H9 (cell line): ENCODE measurements around the gene RGSL1. TPM values are rescaled to one million over a fixed set of nuclear protein-coding genes. Genes with fewer than 3 reads are reported as not detected.

ENCODE experiments used
- DNase-seq: peaks from one replicate; pipeline ENCODE4 v3.0.0-alpha.2; 2017
- H2AFZ ChIP-seq: one replicate; pipeline ENCODE4 v1.6.1; 2013; ENCODE audit warnings: mild to moderate bottlenecking, low read length, control low read depth, moderate library complexity
- H2AK5ac ChIP-seq: 2 replicates; pipeline ENCODE4 v1.6.1; 2013; ENCODE audit warnings: low read length, control low read depth, mixed read lengths; ENCODE audit not compliant: insufficient read length
- H2BK120ac ChIP-seq: one replicate; pipeline ENCODE4 v1.6.1; 2013; ENCODE audit warnings: low read depth, mild to moderate bottlenecking, low read length, control low read depth, inconsistent platforms; ENCODE audit not compliant: poor library complexity, severe bottlenecking
- H2BK12ac ChIP-seq: 2 replicates; pipeline ENCODE4 v1.6.1; 2013; ENCODE audit warnings: low read length, control low read depth, mixed read lengths, low read depth; ENCODE audit not compliant: insufficient read length
- H2BK15ac ChIP-seq: 2 replicates; pipeline ENCODE4 v1.6.1; 2013; ENCODE audit warnings: low read depth, low read length, control low read depth
- H2BK20ac ChIP-seq: one replicate; pipeline ENCODE4 v1.6.1; 2013; ENCODE audit warnings: low read depth, mild to moderate bottlenecking, low read length, control low read depth, inconsistent platforms; ENCODE audit not compliant: poor library complexity, severe bottlenecking
- H2BK5ac ChIP-seq: 2 replicates; pipeline ENCODE4 v1.6.1; 2013; ENCODE audit warnings: low read length, control low read depth, mixed read lengths; ENCODE audit not compliant: insufficient read length
- H3K14ac ChIP-seq: 2 replicates; pipeline ENCODE4 v1.6.1; 2013; ENCODE audit warnings: low read length, control low read depth; ENCODE audit not compliant: insufficient read depth
- H3K18ac ChIP-seq: 2 replicates; pipeline ENCODE4 v1.6.1; 2013; ENCODE audit warnings: low read depth, mild to moderate bottlenecking, mixed read lengths, low read length, control low read depth; ENCODE audit not compliant: insufficient read length
- H3K23ac ChIP-seq: 2 replicates; pipeline ENCODE4 v1.6.1; 2013; ENCODE audit warnings: low read length, control low read depth, mixed read lengths, low read depth; ENCODE audit not compliant: insufficient read length
- H3K23me2 ChIP-seq: 2 replicates; pipeline ENCODE4 v1.6.1; 2013; ENCODE audit warnings: low read depth, mild to moderate bottlenecking, mixed read lengths, low read length, control low read depth; ENCODE audit not compliant: insufficient read length, poor library complexity, severe bottlenecking
- H3K27ac ChIP-seq: 2 replicates; pipeline ENCODE4 v1.5.1; 2013; ENCODE audit warnings: low read length, control low read depth, mixed read lengths, low read depth; ENCODE audit not compliant: insufficient read length
- H3K27me3 ChIP-seq: 2 replicates; pipeline ENCODE4 v1.6.1; 2013; ENCODE audit warnings: low read length, control low read depth, inconsistent platforms; ENCODE audit not compliant: insufficient read depth
- H3K4ac ChIP-seq: 2 replicates; pipeline ENCODE4 v1.6.1; 2013; ENCODE audit warnings: low read depth, mild to moderate bottlenecking, control low read depth, inconsistent platforms, low read length, moderate library complexity
- H3K4me1 ChIP-seq: 2 replicates; pipeline ENCODE4 v1.6.1; 2013; ENCODE audit warnings: low read length, control low read depth, inconsistent platforms; ENCODE audit not compliant: insufficient read depth
- H3K4me2 ChIP-seq: 2 replicates; pipeline ENCODE4 v1.6.1; 2013; ENCODE audit warnings: low read length, control low read depth, mixed read lengths; ENCODE audit not compliant: insufficient read length, insufficient read depth
- H3K56ac ChIP-seq: 2 replicates; pipeline ENCODE4 v1.6.1; 2013; ENCODE audit warnings: low read depth, mild to moderate bottlenecking, mixed read lengths, low read length, control low read depth; ENCODE audit not compliant: insufficient read length
- H3K79me1 ChIP-seq: 2 replicates; pipeline ENCODE4 v1.6.1; 2013; ENCODE audit warnings: low read depth, mild to moderate bottlenecking, moderate library complexity, low read length, control low read depth, inconsistent platforms; ENCODE audit not compliant: insufficient read depth, poor library complexity, severe bottlenecking
- H3K79me2 ChIP-seq: 2 replicates; pipeline ENCODE4 v1.6.1; 2013; ENCODE audit warnings: low read length, control low read depth, inconsistent platforms; ENCODE audit not compliant: insufficient read depth
- H3K9ac ChIP-seq: 2 replicates; pipeline ENCODE4 v1.6.1; 2013; ENCODE audit warnings: low read length, control low read depth, mixed read lengths; ENCODE audit not compliant: insufficient read length; ENCODE audit errors: extremely low read depth
- H3K9me3 ChIP-seq: one replicate; pipeline ENCODE4 v1.6.1; 2013; ENCODE audit warnings: low read depth, low read length, inconsistent platforms; ENCODE audit not compliant: control insufficient read depth
- H3T11ph ChIP-seq: one replicate; pipeline ENCODE4 v1.6.1; 2013; ENCODE audit warnings: mild to moderate bottlenecking, low read length, control low read depth, inconsistent platforms
- H4K20me1 ChIP-seq: one replicate; pipeline ENCODE4 v1.6.1; 2013; ENCODE audit not compliant: control insufficient read depth, insufficient read length, insufficient read depth
- H4K5ac ChIP-seq: 2 replicates; pipeline ENCODE4 v1.6.1; 2013; ENCODE audit warnings: low read depth, mild to moderate bottlenecking, mixed read lengths, low read length, control low read depth; ENCODE audit not compliant: insufficient read length
- H4K8ac ChIP-seq: replicated peaks from 2 replicates; pipeline ENCODE4 v1.6.1; 2013; ENCODE audit warnings: low read length, control low read depth, mixed read lengths, low read depth; ENCODE audit not compliant: insufficient read length
- H4K91ac ChIP-seq: 2 replicates; pipeline ENCODE4 v1.6.1; 2013; ENCODE audit warnings: low read depth, mild to moderate bottlenecking, moderate library complexity, mixed read lengths, low read length, control low read depth; ENCODE audit not compliant: insufficient read length
- H3K27ac Mint-ChIP-seq, 3 experiments: 2 replicates in 2 of 3; 3 replicates in 1 of 3; pipeline ENCODE4 v1.8.0; 2020 to 2021; ENCODE audit warnings: mixed read lengths in 3 of 3, mild to moderate bottlenecking in 1 of 3, moderate library complexity in 1 of 3
- H3K27me3 Mint-ChIP-seq: 2 replicates; pipeline ENCODE4 v1.8.0; 2021; ENCODE audit warnings: low read depth, mild to moderate bottlenecking, moderate library complexity, mixed read lengths
- H3K36me3 Mint-ChIP-seq, 3 experiments: 2 replicates in 2 of 3; 3 replicates in 1 of 3; pipeline ENCODE4 v1.8.0; 2020 to 2021; ENCODE audit warnings: low read depth in 3 of 3, mixed read lengths in 3 of 3; ENCODE audit not compliant: insufficient read depth in 1 of 3
- H3K4me1 Mint-ChIP-seq, 2 experiments: 2 replicates each; pipeline ENCODE4 v1.8.0; 2020; ENCODE audit warnings: mixed read lengths in 2 of 2
- H3K4me3 Mint-ChIP-seq, 2 experiments: 2 replicates in 1 of 2; 3 replicates in 1 of 2; pipeline ENCODE4 v1.8.0; 2020 to 2021; ENCODE audit warnings: mild to moderate bottlenecking in 2 of 2, mixed read lengths in 2 of 2, moderate library complexity in 1 of 2
- H3K9me3 Mint-ChIP-seq, 2 experiments: 2 replicates in 1 of 2; 3 replicates in 1 of 2; pipeline ENCODE4 v1.8.0; 2020; ENCODE audit warnings: mild to moderate bottlenecking in 2 of 2, mixed read lengths in 2 of 2, moderate library complexity in 1 of 2
- WGBS: extraction: QIAGEN DNeasy Blood & Tissue Kit; methylation state at CpG from one replicate; pipeline ENCODE4 v1.1.7; 2013; ENCODE audit warnings: missing lambda C conversion rate, low lambda C conversion rate, mixed read lengths; ENCODE audit not compliant: insufficient read length; ENCODE audit errors: extremely low coverage; 5-methylcytosine and 5-hydroxymethylcytosine counted together
- total RNA-seq: library from RNA; stranded (reverse); gene quantifications from 2 replicates; pipeline ENCODE4 v1.2.1, GENCODE V29; 2021
- TF ChIP-seq, protein P1 (sequence below): fragments of 200-600 bp; sonication (generic); conservative IDR thresholded peaks from 3 replicates; pipeline ENCODE4 v1.8.0; 2021; ENCODE audit warnings: antibody characterized with exemption, mild to moderate bottlenecking

RGSL1 gene
- total RNA-seq, 1 experiment from 2014 or later = not detected

DNA sequence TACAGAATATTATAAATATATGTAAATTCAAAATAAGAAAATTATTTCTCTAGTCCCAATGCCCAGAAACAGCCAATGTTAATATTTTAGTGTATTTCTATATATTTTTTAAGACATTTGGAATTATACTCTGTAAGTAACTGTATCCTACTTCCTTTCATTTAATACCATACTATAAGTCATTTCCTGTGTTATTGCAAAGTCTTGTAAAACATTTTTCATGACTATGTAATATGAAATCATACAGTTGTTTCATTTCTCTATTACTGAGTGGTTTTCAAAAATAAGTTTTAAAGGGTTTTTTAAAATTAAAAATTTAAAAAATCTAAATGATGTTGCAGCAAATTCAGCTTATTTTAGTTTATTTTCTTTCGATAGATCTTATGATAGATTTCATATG lies 137.1 kb downstream of the RGSL1 start:
- no peaks in the 10 kb centered on the region for H3K79me2 ChIP-seq
- H2BK15ac ChIP-seq = no peak overlapping the region
- TF ChIP-seq, protein P1, sequence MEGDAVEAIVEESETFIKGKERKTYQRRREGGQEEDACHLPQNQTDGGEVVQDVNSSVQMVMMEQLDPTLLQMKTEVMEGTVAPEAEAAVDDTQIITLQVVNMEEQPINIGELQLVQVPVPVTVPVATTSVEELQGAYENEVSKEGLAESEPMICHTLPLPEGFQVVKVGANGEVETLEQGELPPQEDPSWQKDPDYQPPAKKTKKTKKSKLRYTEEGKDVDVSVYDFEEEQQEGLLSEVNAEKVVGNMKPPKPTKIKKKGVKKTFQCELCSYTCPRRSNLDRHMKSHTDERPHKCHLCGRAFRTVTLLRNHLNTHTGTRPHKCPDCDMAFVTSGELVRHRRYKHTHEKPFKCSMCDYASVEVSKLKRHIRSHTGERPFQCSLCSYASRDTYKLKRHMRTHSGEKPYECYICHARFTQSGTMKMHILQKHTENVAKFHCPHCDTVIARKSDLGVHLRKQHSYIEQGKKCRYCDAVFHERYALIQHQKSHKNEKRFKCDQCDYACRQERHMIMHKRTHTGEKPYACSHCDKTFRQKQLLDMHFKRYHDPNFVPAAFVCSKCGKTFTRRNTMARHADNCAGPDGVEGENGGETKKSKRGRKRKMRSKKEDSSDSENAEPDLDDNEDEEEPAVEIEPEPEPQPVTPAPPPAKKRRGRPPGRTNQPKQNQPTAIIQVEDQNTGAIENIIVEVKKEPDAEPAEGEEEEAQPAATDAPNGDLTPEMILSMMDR = no peak
- peaks cover 4% of the 10 kb centered on the region for H3K23me2 ChIP-seq
- Mint-ChIP-seq H3K4me1 (peaks cover 13 to 15% of the 10 kb centered on the region in 2 experiments), H3K27me3 (peaks cover 2% of the 10 kb centered on the region; the same call in 1 of the 2 replicates), H3K4me3 (no peak overlapping the region), H3K27ac (no peak overlapping the region), H3K9me3 (peaks cover 2 to 5% of the 10 kb centered on the region in 2 experiments; a peak in 1 of 5 replicates), H3K36me3 (no peaks in the 10 kb centered on the region; a peak in 2 of 7 replicates)
- no peak overlapping the region for H3K14ac ChIP-seq
- no peaks in the 10 kb centered on the region for H4K20me1 ChIP-seq
- H3K4me2 ChIP-seq = no peak overlapping the region
- no CpG with 5 or more reads among the region's 1 CpG for WGBS
- H2AK5ac ChIP-seq = no peak overlapping the region
- H3K9me3 ChIP-seq = no peaks in the 10 kb centered on the region
- H3T11ph ChIP-seq = no peak overlapping the region
- H3K79me1 ChIP-seq = no peaks in the 10 kb centered on the region
- no peak overlapping the region for H3K56ac ChIP-seq
- no peak for DNase-seq
- H4K91ac ChIP-seq = no peak overlapping the region
- no peak overlapping the region for H2BK120ac ChIP-seq
- no peak overlapping the region for H2BK20ac ChIP-seq
- no peak overlapping the region for H4K8ac ChIP-seq
- no peak overlapping the region for H3K23ac ChIP-seq
- H2BK12ac ChIP-seq = no peak overlapping the region
- no peak overlapping the region for H3K4ac ChIP-seq
- no peak overlapping the region for H2BK5ac ChIP-seq
- no peak overlapping the region for H3K9ac ChIP-seq
- no peaks in the 10 kb centered on the region; the same call in 1 of the 2 replicates for H3K4me1 ChIP-seq
- no peak overlapping the region for H2AFZ ChIP-seq
- H3K18ac ChIP-seq = no peak overlapping the region
- H3K27me3 ChIP-seq = no peaks in the 10 kb centered on the region
- no peak overlapping the region for H4K5ac ChIP-seq
- H3K27ac ChIP-seq = no peak overlapping the region
